ENCODE data around the gene PAFAH1B2. TPM values are rescaled to one million over a fixed set of nuclear protein-coding genes. Genes with fewer than 3 reads are reported as not detected.
A peak's percentile ranks its signal among the peaks of the same experiment; 100 is the strongest.

Gene PAFAH1B2
- total and polyA plus RNA-seq, 2 of the 8 experiments (the other 6 are each of a cell fraction or from before 2014, with no cell fraction given), result 38.2 to 161 TPM

DNA sequence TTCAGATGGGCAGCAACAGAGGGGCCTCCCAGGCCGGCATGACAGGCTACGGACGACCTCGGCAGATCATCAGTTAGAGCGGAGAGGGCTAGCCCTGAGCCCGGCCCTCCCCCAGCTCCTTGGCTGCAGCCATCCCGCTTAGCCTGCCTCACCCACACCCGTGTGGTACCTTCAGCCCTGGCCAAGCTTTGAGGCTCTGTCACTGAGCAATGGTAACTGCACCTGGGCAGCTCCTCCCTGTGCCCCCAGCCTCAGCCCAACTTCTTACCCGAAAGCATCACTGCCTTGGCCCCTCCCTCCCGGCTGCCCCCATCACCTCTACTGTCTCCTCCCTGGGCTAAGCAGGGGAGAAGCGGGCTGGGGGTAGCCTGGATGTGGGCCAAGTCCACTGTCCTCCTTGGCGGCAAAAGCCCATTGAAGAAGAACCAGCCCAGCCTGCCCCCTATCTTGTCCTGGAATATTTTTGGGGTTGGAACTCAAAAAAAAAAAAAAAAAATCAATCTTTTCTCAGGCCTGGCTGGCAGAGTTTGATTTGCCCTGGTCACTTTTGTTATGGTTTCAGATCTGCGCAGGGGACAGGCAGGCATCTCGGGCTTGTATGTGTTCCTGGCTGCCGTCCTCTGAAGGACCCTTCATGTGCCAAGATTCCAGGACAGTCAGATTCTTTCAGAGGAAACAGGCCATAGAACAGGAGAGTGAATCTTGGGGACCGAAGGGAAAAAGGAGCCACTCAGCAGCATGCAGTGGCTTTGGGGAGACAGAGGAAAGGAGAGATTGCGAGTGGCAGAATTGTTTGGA, 60.4 kb downstream of the PAFAH1B2 start:
- H2AK5ac ChIP-seq (ENCODE audit: low read depth, low read length), result no peak overlapping the region
- no peak overlapping the region for H3K56ac ChIP-seq (replicated peaks; ENCODE audit: insufficient read length, low read depth, low read length)
- H3K23ac ChIP-seq (ENCODE audit: insufficient read length), result no peak overlapping the region
- no peaks in the 10 kb centered on the region; the same call in 1 of the 2 replicates for H3K79me1 ChIP-seq (ENCODE audit: low read depth, low read length)
- peaks cover 0 to 19% (median 16%) of the 10 kb centered on the region in 4 experiments; a peak in 6 of 7 replicates for H3K4me1 ChIP-seq (replicated peaks in 1 of 4; ENCODE audit: control insufficient read depth in 3 of 4, insufficient read depth in 4 of 4, low read length in 3 of 4)
- peaks cover 4% of the 10 kb centered on the region; the same call in 1 of the 2 replicates for H3K23me2 ChIP-seq (ENCODE audit: low read depth, low read length)
- CTCF ChIA-PET (ENCODE audit: partially characterized antibody), result interaction anchor here (0.7 to 18.7 kb wide), 8 partner anchors 8 to 369 kb away, joined by 3 to 449 read pairs (median 7); partner anchors contain the start of genes PCSK7, RNF214 and SIDT2
- H2BK15ac ChIP-seq (ENCODE audit: low read length), result no peak overlapping the region
- H4K8ac ChIP-seq (ENCODE audit: extremely low read depth, insufficient read depth, low read length), result peak overlapping the region; percentile 47
- no peaks in the 10 kb centered on the region for H4K20me1 ChIP-seq (replicated peaks in 1 of 2; ENCODE audit: control insufficient read depth in 1 of 2, insufficient read depth in 2 of 2, low read length in 2 of 2)
- POLR2A ChIA-PET (ENCODE audit: partially characterized antibody), result interaction anchor here (0.6 to 10.3 kb wide), 8 partner anchors 9 to 60 kb away, joined by 3 to 153 read pairs (median 6); partner anchors contain the start of genes PAFAH1B2, PCSK7, RNF214 and SIDT2
- no peak overlapping the region for H2BK120ac ChIP-seq (replicated peaks; ENCODE audit: low read depth, low read length)
- H3K27me3 ChIP-seq (replicated peaks in 1 of 4; ENCODE audit: control insufficient read depth in 3 of 4, extremely low read depth in 1 of 4, insufficient read depth in 3 of 4, low read length in 3 of 4), result no peaks in the 10 kb centered on the region; a peak in 1 of 7 replicates
- no peak overlapping the region for H3K4me3 ChIP-seq (ENCODE audit: extremely low read depth in 1 of 4, insufficient read depth in 2 of 4, low read depth in 3 of 4, low read length in 4 of 4)
- H3K79me2 ChIP-seq (ENCODE audit: control insufficient read depth in 1 of 2, insufficient read depth in 2 of 2, low read length in 2 of 2), result peaks cover 0 to 14% of the 10 kb centered on the region in 2 experiments; a peak in 1 of 4 replicates
- H3K18ac ChIP-seq (ENCODE audit: extremely low read depth, low read length), result no peak overlapping the region
- no peaks in the 10 kb centered on the region for H3K9me3 ChIP-seq (ENCODE audit: insufficient read depth in 2 of 2, low read depth in 1 of 2, low read length in 1 of 2)
- peaks cover 2 to 8% (median 5%) of the 10 kb centered on the region in 4 experiments; a peak in 3 of 8 replicates for H3K36me3 ChIP-seq (ENCODE audit: control insufficient read depth in 2 of 4, insufficient read depth in 4 of 4, low read length in 3 of 4)
- H4K91ac ChIP-seq (replicated peaks; ENCODE audit: insufficient read length, low read length), result no peak overlapping the region
- no peak overlapping the region for H3K9ac ChIP-seq (replicated peaks in 1 of 4; ENCODE audit: extremely low read depth in 1 of 4, low read depth in 3 of 4, low read length in 3 of 4)
- no peak overlapping the region for H2BK5ac ChIP-seq (ENCODE audit: low read depth, low read length)
- no peak overlapping the region for H4K5ac ChIP-seq (ENCODE audit: insufficient read length, low read depth, low read length)
- H2AFZ ChIP-seq (ENCODE audit: low read length), result no peak overlapping the region
- no peak overlapping the region for H3K4ac ChIP-seq (replicated peaks; ENCODE audit: insufficient read length, low read depth, low read length)
- FAIRE-seq (no peak), DNase-seq (ENCODE audit: low read depth in 1 of 2, low spot score in 2 of 2) (no peak)
- no peak overlapping the region for H3K4me2 ChIP-seq (ENCODE audit: insufficient read depth in 1 of 2, low read depth in 2 of 2, low read length in 2 of 2)
- H2BK20ac ChIP-seq (ENCODE audit: low read length), result no peak overlapping the region
- WGBS, 2 experiments (ENCODE audit: extremely low coverage in 1 of 2, insufficient coverage in 1 of 2, insufficient read length in 1 of 2, insufficient replicate concordance in 2 of 2, low coverage in 1 of 2, low lambda C conversion rate in 2 of 2, missing lambda C conversion rate in 1 of 2), result 91 to 100% methylated on average over 1 to 17 of the region's 17 CpGs
- H3K27ac ChIP-seq (ENCODE audit: low read depth, low read length), result no peak overlapping the region; the same call in 1 of the 2 replicates
- H3K14ac ChIP-seq (ENCODE audit: insufficient read length), result no peak overlapping the region
- no peak overlapping the region for H2BK12ac ChIP-seq (ENCODE audit: low read depth, low read length)
- TF ChIP-seq POLR2AphosphoS5 (IDR thresholded peaks at IDR 0.05; ENCODE audit: low read depth, low read length) (0 out of 2 replicates have a peak, but pooled peaks have one; percentile 34), CTBP2 (IDR thresholded peaks at IDR 0.05; ENCODE audit: borderline replicate concordance, insufficient read depth, insufficient read length, low read length) (no peak), TBP (IDR thresholded peaks at IDR 0.05; ENCODE audit: low read depth, low read length) (no peak), JUND (IDR thresholded peaks at IDR 0.05; ENCODE audit: low read length) (no peak), POLR2A (IDR thresholded peaks at IDR 0.05; ENCODE audit: control extremely low read depth in 1 of 2, low read depth in 2 of 2, low read length in 2 of 2) (peak in 1 of 2 experiments; percentile 66; a peak in 1 of 3 replicates), TCF12 (IDR thresholded peaks at IDR 0.05; ENCODE audit: low read depth, low read length) (no peak)
- TF ChIP-seq, protein P1, sequence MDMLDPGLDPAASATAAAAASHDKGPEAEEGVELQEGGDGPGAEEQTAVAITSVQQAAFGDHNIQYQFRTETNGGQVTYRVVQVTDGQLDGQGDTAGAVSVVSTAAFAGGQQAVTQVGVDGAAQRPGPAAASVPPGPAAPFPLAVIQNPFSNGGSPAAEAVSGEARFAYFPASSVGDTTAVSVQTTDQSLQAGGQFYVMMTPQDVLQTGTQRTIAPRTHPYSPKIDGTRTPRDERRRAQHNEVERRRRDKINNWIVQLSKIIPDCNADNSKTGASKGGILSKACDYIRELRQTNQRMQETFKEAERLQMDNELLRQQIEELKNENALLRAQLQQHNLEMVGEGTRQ (IDR thresholded peaks at IDR 0.05; ENCODE audit: low read length), result no peak

Measured in H1 (cell line).